ENCODE results near the gene ENTPD8.

The ENTPD8 gene

GRCh38 chr9:137441935-137442321 is 771 bp upstream of the ENTPD8 start:
- no peak for ATAC-seq

GRCh38 chr9:137439158-137439714 is 1.9 kb downstream of the ENTPD8 start:
- no peak for TF ChIP-seq RARB (CRISPR knock-in tag; IDR thresholded peaks at IDR 0.05)
- TF ChIP-seq PATZ1 (CRISPR knock-in tag; IDR thresholded peaks at IDR 0.05; ENCODE audit: borderline replicate concordance), result no peak
- no peak for TF ChIP-seq ZFP30 (CRISPR knock-in tag; IDR thresholded peaks at IDR 0.05)
- no peak for TF ChIP-seq ZFP3 (CRISPR knock-in tag; IDR thresholded peaks at IDR 0.05)
- TF ChIP-seq TSHZ2 (CRISPR knock-in tag; IDR thresholded peaks at IDR 0.05), result no peak
- no peak for TF ChIP-seq ZC3H10 (CRISPR knock-in tag; IDR thresholded peaks at IDR 0.05)
- TF ChIP-seq PPARA (CRISPR knock-in tag; IDR thresholded peaks at IDR 0.05; ENCODE audit: borderline replicate concordance), result no peak
- no peak for TF ChIP-seq CREB5 (CRISPR knock-in tag; IDR thresholded peaks at IDR 0.05; ENCODE audit: low read depth)
- no peak for TF ChIP-seq OSR1 (CRISPR knock-in tag; IDR thresholded peaks at IDR 0.05)
- no peak for TF ChIP-seq ZNF565 (CRISPR knock-in tag; conservative IDR thresholded peaks at IDR 0.05; ENCODE audit: low read depth)
- TF ChIP-seq BACH2 (CRISPR knock-in tag; IDR thresholded peaks at IDR 0.05; ENCODE audit: borderline replicate concordance), result no peak
- TF ChIP-seq CSDC2 (CRISPR knock-in tag; IDR thresholded peaks at IDR 0.05), result no peak
- TF ChIP-seq ARNTL (CRISPR knock-in tag; IDR thresholded peaks at IDR 0.05; ENCODE audit: borderline replicate concordance, low read depth), result no peak
- TF ChIP-seq CSRNP3 (CRISPR knock-in tag; IDR thresholded peaks at IDR 0.05), result no peak

More at GRCh38 chr9:137441935-137442321, 771 bp upstream of the ENTPD8 start:
- no peak for TF ChIP-seq CREB5 (CRISPR knock-in tag; IDR thresholded peaks at IDR 0.05; ENCODE audit: low read depth)
- no peak for TF ChIP-seq PATZ1 (CRISPR knock-in tag; IDR thresholded peaks at IDR 0.05; ENCODE audit: borderline replicate concordance)
- no peak for TF ChIP-seq TCF4 (CRISPR knock-in tag; IDR thresholded peaks at IDR 0.05; ENCODE audit: borderline replicate concordance)
- no peak for TF ChIP-seq CSRNP3 (CRISPR knock-in tag; IDR thresholded peaks at IDR 0.05)
- TF ChIP-seq ARNTL (CRISPR knock-in tag; IDR thresholded peaks at IDR 0.05; ENCODE audit: borderline replicate concordance, low read depth), result no peak
- TF ChIP-seq BACH2 (CRISPR knock-in tag; IDR thresholded peaks at IDR 0.05; ENCODE audit: borderline replicate concordance), result no peak

More at GRCh38 chr9:137439158-137439714, 1.9 kb downstream of the ENTPD8 start:
- no peak for ATAC-seq

Data from SK-N-SH treated with all-trans-retinoic acid at 6 μM for 48 hours (cell line).